T-helper 1 cell (primary cell): ENCODE measurements around the gene EPHB3.
"Not testable (repeated sequence)": the region's sequence is repeated elsewhere in the genome, so short reads cannot be mapped to it uniquely, and the experiment has no call there.

Experiments
- DNase-seq, 5 donors: peaks; one replicate each; pipeline ENCODE4 v3.0.0-alpha.2; 2012 to 2020

The EPHB3 gene

GRCh38 chr3:184601576-184602371 is 40.2 kb downstream of the EPHB3 start:
- DNase-seq, result no peak

DNA sequence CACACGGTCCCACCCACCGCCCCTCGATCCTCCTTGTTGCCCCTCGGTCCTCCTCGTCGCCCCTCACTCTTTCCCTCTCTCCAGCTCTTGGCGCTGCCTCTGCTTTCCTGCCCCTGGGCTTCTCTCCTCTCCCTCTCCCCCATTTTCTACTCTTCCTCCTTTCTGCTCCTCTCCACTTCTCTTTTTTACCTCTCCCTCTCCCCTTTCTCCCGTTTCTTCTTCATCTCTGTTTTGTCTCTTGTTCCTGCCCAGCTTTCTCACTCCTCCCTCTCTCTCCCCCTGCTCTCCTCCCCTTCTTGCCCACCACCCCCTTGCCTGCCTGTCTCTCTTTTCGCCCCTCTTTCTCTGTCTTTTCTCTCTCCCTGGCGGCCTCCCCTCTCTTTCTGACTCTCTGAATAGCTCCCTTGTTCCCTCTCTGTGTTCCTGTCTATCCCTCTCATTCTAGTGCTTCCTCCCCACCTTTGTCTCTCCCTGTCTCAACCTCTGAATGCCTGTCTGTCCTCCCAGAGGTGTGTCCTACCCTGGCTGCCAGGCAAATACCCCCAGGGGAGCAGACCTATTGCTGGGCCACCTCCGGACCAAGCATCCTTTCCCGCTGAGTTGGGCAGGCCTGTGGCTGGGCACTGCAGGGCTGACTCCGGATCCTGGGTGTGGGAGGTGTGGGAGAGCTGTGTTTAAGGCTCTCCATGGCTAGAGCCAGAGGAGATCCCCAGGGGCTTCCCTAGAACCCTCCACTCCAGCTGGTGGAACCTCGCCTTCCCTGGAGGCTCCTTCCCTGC is 41.0 kb downstream of the EPHB3 start:
- no peak for DNase-seq

GRCh38 chr3:184603151-184604030 is 41.8 kb downstream of the EPHB3 start:
- DNase-seq, result no peak

DNA sequence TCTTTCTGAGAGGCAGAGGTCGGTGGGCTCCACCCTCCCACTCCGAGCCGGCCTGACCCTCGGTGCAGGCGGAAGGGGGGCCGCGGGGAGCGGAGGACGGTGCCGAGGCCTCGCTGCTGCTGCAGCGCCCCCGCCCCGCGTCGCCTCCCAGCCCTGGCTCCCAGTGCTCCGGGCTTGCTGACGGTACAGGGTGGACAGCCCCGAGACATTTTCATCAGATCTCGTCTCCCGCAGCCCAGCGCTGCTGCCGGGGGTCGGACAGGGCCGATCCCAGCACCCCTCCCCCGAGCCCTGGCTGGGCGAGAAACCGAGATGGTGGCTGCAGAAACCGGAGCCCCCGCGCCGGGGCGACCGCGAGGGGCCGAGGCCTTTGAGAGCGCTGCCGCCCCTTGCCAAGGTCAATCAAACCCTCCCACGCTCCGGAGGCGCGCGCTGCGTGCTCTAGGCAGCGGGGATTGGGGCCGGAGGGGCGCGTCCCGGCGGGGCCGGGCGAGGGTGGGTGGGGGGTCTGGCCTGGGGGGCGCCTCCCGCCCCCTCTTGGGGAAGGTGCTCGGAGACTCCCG is 42.5 kb downstream of the EPHB3 start:
- DNase-seq, result no peak

DNA sequence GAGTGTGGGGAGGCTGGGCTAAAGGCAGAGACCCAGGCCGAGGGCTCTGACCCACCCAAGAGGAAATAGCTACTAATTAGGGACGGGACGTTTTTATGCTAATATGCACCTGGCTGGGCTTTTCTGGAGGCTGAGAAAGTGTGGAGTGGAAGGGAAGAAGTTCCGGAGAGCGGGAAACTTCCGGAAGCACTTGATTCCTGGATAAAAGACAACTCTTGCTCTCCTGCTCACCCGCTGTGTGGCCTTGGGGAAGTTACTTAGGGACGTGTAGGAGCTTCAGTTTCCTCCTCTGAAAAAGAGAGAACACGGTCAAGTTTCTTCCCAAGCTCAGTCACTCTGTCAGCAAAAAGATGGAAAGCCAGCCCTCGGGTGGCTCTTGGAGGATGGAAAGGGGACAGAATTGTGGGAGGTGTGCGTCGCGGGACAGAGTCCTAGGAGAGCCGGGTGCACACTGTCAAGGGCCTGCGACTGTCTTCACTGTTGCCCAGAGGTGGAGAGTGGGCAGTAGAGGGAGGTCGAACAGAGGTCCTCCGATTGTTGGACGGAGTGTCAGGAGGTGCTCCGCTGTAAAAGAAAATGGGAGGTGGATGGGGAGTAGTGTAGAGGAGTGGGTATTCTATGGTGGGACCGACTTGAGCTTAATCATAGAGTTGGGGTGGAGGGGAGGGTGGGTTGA is 43.2 kb downstream of the EPHB3 start:
- DNase-seq, result no peak

DNA sequence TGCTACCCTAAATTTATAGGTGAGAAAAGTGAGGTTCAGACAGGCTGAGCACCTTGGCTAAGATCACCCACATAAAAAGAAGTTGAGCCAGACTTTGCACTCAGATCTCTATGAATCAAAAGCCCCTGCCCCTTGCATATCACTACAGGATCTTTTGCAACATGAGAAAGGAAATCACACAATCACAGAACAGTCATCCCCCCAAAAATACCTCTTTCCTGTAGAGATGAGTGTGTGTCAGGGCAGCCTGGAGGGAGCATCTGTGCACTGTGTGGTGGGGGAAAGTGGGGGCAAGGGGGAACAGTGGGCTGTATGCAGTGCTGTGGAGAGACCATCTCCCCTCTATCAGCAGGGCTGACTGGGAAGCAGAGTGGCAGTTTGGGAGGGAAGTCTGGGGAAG is 46.6 kb downstream of the EPHB3 start:
- DNase-seq, result no peak

- no peak for DNase-seq
Measured at GRCh38 chr3:184609476-184610244, 48.1 kb downstream of the EPHB3 start.

DNA sequence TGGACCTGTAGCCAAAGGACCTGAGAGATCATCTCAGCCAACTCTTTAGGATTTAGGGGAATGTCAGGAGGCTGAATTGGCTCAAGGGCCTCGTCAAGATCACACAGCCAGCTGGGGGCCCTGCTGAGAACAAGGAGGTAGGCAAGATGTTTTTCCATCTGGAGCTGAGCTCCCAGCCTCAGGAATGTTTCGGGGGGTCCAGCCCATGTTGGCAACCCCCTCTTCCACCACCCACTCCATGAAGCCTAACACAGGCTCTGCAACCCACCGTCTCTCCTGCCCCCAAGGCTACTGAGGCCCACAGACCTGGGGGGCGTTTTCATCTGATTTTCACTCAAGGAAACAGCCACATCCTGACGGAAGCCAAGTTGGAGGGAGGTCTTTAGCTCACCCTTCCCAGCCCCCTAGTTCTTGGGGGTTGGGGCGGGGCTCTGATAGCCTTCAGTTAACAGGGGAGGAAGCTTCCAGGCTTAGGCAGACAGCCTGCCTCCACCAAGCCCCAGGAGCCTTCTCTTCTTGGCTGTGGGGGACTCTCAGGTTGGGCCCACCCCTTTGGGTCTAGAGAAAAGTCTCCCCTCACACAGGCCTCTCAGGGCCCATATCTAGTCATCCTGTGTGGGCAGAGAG is 48.8 kb downstream of the EPHB3 start:
- no peak for DNase-seq

GRCh38 chr3:184611607-184612281 is 50.2 kb downstream of the EPHB3 start:
- no peak for DNase-seq

GRCh38 chr3:184615396-184615795 is 53.8 kb downstream of the EPHB3 start:
- no peak for DNase-seq

GRCh38 chr3:184616436-184616835 is 54.9 kb downstream of the EPHB3 start:
- no peak for DNase-seq

GRCh38 chr3:184617306-184617705 is 55.7 kb downstream of the EPHB3 start:
- not testable (repeated sequence) for DNase-seq

- DNase-seq, result no peak
Measured at GRCh38 chr3:184618811-184619210, 57.2 kb downstream of the EPHB3 start.

DNA sequence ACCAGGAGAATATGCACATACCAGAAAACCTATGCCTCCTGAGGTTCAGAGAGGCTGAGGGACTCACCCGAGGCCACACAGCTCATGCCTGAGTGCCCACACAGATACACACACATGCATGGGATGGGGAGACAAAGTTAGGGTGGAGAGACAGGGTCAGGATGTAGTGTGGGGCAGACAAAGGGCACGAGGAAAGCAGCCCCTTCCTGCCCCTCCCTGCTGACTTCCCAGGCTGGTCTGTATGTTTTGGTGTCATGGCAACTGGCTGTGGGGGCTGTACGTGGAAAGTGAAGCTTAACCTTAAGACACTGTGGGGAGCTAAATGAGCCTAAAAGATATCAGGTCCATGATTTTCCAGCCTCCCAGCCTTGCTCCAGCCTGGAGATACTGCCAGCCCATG is 57.8 kb downstream of the EPHB3 start:
- DNase-seq, result no peak

GRCh38 chr3:184619787-184620430 is 58.3 kb downstream of the EPHB3 start:
- DNase-seq, result no peak

DNA sequence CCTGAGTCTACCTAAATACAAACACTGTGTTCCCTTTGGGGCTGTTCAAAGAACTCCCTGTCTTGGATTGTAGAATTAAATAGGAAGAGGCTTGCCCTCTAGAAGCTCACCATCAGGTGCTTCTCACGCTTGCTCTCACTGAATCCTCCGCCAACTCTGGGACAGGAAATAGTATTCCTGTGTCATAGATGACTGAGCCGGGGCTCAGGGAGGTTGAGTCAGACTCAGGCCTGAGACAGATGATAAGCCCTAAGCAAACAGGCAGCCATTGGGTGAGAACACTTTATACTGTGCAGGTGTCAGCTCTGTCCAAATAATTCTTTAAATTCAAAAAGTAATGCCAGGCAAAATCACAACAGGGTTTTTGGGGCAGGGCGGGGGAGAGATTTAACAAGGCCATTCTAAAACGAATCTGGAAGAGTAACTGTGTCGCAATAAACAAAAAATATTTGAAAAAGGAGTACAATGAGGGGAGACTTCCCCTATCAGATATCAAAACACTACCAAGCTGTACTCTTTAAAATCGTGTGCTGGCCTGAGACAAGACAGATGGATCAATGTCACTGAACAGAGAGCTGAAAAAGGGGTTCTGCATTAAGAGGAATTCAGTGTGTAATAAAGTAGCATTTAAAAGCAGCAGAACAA is 59.0 kb downstream of the EPHB3 start:
- DNase-seq, result no peak

DNA sequence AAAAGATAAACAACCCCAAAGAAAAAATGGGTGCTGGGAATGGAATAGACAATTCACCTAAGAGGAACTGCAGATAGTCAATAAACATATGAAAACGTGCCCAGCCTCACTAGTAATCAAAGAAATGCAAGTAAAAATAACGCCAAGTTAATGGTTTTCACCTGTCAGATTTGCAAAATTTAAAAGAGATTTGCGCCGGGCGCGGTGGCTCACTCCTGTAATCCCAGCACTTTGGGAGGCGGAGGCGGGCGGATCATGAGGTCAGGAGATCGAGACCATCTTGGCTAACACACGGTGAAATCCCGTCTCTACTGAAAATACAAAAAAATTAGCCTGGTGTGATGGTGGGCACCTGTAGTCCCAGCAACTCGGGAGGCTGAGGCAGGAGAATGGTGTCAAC is 60.6 kb downstream of the EPHB3 start:
- DNase-seq, result not testable (repeated sequence)

- no peak for DNase-seq
Measured at GRCh38 chr3:184626923-184627322, 65.3 kb downstream of the EPHB3 start.

- DNase-seq, result no peak
Measured at GRCh38 chr3:184629555-184630160, 68.1 kb downstream of the EPHB3 start.
